Neural cell (in vitro differentiated cells): ENCODE measurements around the gene DNAH10.

ENCODE experiments used
- EP300 ChIP-seq: fragments of 450-650 bp; conservative IDR thresholded peaks from 2 replicates; pipeline ENCODE4 v1.6.1; 2014; ENCODE audit warnings: antibody characterized with exemption, mild to moderate bottlenecking, moderate library complexity; ENCODE audit not compliant: poor library complexity, severe bottlenecking
- EZH2 ChIP-seq: fragments of 200-600, 300-800 bp; shearing (Covaris generic), sonication (generic); IDR thresholded peaks from 2 replicates; pipeline ENCODE4 v1.6.1; 2014; ENCODE audit warnings: antibody characterized with exemption, low read length, borderline replicate concordance, mild to moderate bottlenecking; ENCODE audit not compliant: insufficient read depth, poor library complexity, severe bottlenecking
- MXI1 ChIP-seq: fragments of 450-650 bp; conservative IDR thresholded peaks from 2 replicates; pipeline ENCODE4 v1.6.1; 2014; ENCODE audit warnings: antibody characterized with exemption, mild to moderate bottlenecking; ENCODE audit not compliant: poor library complexity, severe bottlenecking
- POLR2AphosphoS5 ChIP-seq: IDR thresholded peaks from 2 replicates; pipeline ENCODE4 v1.6.1; 2012
- SMC3 ChIP-seq: fragments of 450-650 bp; conservative IDR thresholded peaks from 2 replicates; pipeline ENCODE4 v1.6.1; 2014; ENCODE audit warnings: antibody characterized with exemption, mild to moderate bottlenecking, moderate library complexity; ENCODE audit not compliant: poor library complexity
- TAF1 ChIP-seq: IDR thresholded peaks from 2 replicates; pipeline ENCODE4 v1.6.1; 2012; ENCODE audit warnings: low read depth
- TF ChIP-seq, protein P1 (sequence below): fragments of 450-650 bp; IDR thresholded peaks from 2 replicates; pipeline ENCODE4 v1.5.1; 2014; ENCODE audit warnings: antibody characterized with exemption, mild to moderate bottlenecking, moderate library complexity; ENCODE audit not compliant: poor library complexity, severe bottlenecking
- TF ChIP-seq, protein P2 (sequence below): IDR thresholded peaks from 2 replicates; pipeline ENCODE4 v1.6.1; 2012; ENCODE audit warnings: borderline replicate concordance

GRCh38 chr12:123936956-123937706 is 175.0 kb downstream of the DNAH10 start:
- no peak for TF ChIP-seq EP300
- TF ChIP-seq, protein P1, sequence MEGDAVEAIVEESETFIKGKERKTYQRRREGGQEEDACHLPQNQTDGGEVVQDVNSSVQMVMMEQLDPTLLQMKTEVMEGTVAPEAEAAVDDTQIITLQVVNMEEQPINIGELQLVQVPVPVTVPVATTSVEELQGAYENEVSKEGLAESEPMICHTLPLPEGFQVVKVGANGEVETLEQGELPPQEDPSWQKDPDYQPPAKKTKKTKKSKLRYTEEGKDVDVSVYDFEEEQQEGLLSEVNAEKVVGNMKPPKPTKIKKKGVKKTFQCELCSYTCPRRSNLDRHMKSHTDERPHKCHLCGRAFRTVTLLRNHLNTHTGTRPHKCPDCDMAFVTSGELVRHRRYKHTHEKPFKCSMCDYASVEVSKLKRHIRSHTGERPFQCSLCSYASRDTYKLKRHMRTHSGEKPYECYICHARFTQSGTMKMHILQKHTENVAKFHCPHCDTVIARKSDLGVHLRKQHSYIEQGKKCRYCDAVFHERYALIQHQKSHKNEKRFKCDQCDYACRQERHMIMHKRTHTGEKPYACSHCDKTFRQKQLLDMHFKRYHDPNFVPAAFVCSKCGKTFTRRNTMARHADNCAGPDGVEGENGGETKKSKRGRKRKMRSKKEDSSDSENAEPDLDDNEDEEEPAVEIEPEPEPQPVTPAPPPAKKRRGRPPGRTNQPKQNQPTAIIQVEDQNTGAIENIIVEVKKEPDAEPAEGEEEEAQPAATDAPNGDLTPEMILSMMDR = no peak
- TF ChIP-seq MXI1 = no peak
- no peak for TF ChIP-seq POLR2AphosphoS5
- TF ChIP-seq EZH2 = no peak
- TF ChIP-seq, protein P2, sequence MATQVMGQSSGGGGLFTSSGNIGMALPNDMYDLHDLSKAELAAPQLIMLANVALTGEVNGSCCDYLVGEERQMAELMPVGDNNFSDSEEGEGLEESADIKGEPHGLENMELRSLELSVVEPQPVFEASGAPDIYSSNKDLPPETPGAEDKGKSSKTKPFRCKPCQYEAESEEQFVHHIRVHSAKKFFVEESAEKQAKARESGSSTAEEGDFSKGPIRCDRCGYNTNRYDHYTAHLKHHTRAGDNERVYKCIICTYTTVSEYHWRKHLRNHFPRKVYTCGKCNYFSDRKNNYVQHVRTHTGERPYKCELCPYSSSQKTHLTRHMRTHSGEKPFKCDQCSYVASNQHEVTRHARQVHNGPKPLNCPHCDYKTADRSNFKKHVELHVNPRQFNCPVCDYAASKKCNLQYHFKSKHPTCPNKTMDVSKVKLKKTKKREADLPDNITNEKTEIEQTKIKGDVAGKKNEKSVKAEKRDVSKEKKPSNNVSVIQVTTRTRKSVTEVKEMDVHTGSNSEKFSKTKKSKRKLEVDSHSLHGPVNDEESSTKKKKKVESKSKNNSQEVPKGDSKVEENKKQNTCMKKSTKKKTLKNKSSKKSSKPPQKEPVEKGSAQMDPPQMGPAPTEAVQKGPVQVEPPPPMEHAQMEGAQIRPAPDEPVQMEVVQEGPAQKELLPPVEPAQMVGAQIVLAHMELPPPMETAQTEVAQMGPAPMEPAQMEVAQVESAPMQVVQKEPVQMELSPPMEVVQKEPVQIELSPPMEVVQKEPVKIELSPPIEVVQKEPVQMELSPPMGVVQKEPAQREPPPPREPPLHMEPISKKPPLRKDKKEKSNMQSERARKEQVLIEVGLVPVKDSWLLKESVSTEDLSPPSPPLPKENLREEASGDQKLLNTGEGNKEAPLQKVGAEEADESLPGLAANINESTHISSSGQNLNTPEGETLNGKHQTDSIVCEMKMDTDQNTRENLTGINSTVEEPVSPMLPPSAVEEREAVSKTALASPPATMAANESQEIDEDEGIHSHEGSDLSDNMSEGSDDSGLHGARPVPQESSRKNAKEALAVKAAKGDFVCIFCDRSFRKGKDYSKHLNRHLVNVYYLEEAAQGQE = no peak
- no peak for TF ChIP-seq TAF1
- TF ChIP-seq SMC3 = no peak
